Measurements from ENCODE around the gene DDX31.

- TF ChIP-seq CTCF (conservative IDR thresholded peaks at IDR 0.05; ENCODE audit: low read length) (no peak), EZH2phosphoT487 (IDR thresholded peaks at IDR 0.05; ENCODE audit: borderline replicate concordance, low read depth, low read length) (no peak)
Measured at GRCh38 chr9:132579427-132579798, 90.4 kb downstream of the DDX31 start.
